ENCODE measurements around the gene BMP8A. TPM values are rescaled to one million over a fixed set of nuclear protein-coding genes. Genes with fewer than 3 reads are reported as not detected.

The BMP8A gene
- total and polyA plus RNA-seq, 2 of the 8 experiments (the other 6 are each of a cell fraction or from before 2014, with no cell fraction given): 0.38 to 0.43 TPM

GRCh38 chr1:39528082-39528481 is 36.6 kb downstream of the BMP8A start:
- H3K36me3 ChIP-seq (ENCODE audit: control insufficient read depth in 2 of 4, insufficient read depth in 4 of 4, low read length in 3 of 4): no peaks in the 10 kb centered on the region; a peak in 3 of 8 replicates
- no peaks in the 10 kb centered on the region for H4K20me1 ChIP-seq (replicated peaks in 1 of 2; ENCODE audit: control insufficient read depth in 1 of 2, insufficient read depth in 2 of 2, low read length in 2 of 2)
- no peak overlapping the region; the same call in 1 of the 2 replicates for H4K8ac ChIP-seq (ENCODE audit: extremely low read depth, insufficient read depth, low read length)
- no peak overlapping the region for H2BK15ac ChIP-seq (ENCODE audit: low read length)
- H3K18ac ChIP-seq (ENCODE audit: extremely low read depth, low read length): no peak overlapping the region
- no peaks in the 10 kb centered on the region for H3K9me3 ChIP-seq (ENCODE audit: insufficient read depth in 2 of 2, low read depth in 1 of 2, low read length in 1 of 2)
- H3K4me3 ChIP-seq (ENCODE audit: extremely low read depth in 1 of 4, insufficient read depth in 2 of 4, low read depth in 3 of 4, low read length in 4 of 4): no peak overlapping the region
- H3K79me2 ChIP-seq (ENCODE audit: control insufficient read depth in 1 of 2, insufficient read depth in 2 of 2, low read length in 2 of 2): no peaks in the 10 kb centered on the region
- no peak overlapping the region for H4K5ac ChIP-seq (ENCODE audit: insufficient read length, low read depth, low read length)
- H3K56ac ChIP-seq (replicated peaks; ENCODE audit: insufficient read length, low read depth, low read length): no peak overlapping the region
- no peak overlapping the region for H2AK5ac ChIP-seq (ENCODE audit: low read depth, low read length)
- CTCF ChIA-PET (ENCODE audit: partially characterized antibody): interaction anchor here (1.1 to 2.4 kb wide), 2 partner anchors 10 to 94 kb away, joined by 3 to 11 read pairs; no protein-coding TSS in a partner anchor
- WGBS, 2 experiments (ENCODE audit: extremely low coverage in 1 of 2, insufficient coverage in 1 of 2, insufficient read length in 1 of 2, insufficient replicate concordance in 2 of 2, low coverage in 1 of 2, low lambda C conversion rate in 2 of 2, missing lambda C conversion rate in 1 of 2): 90% methylated on average over 4 of the region's 4 CpGs; no CpG with 5 or more reads in 1 of the 2 experiments
- H3K27ac ChIP-seq (ENCODE audit: low read depth, low read length): no peak overlapping the region
- H3K79me1 ChIP-seq (ENCODE audit: low read depth, low read length): no peaks in the 10 kb centered on the region
- no peak overlapping the region for H2BK5ac ChIP-seq (ENCODE audit: low read depth, low read length)
- DNase-seq (ENCODE audit: low read depth in 1 of 2, low spot score in 2 of 2) (no peak), FAIRE-seq (no peak)
- H3K9ac ChIP-seq (replicated peaks in 1 of 4; ENCODE audit: extremely low read depth in 1 of 4, low read depth in 3 of 4, low read length in 3 of 4): no peak overlapping the region
- H3K14ac ChIP-seq (ENCODE audit: insufficient read length): no peak overlapping the region
- no peak overlapping the region for H2BK120ac ChIP-seq (replicated peaks; ENCODE audit: low read depth, low read length)
- H2AFZ ChIP-seq (ENCODE audit: low read length): no peak overlapping the region
- H2BK20ac ChIP-seq (ENCODE audit: low read length): no peak overlapping the region
- H3K27me3 ChIP-seq (replicated peaks in 1 of 4; ENCODE audit: control insufficient read depth in 3 of 4, extremely low read depth in 1 of 4, insufficient read depth in 3 of 4, low read length in 3 of 4): no peaks in the 10 kb centered on the region; a peak in 1 of 7 replicates
- H3K4me1 ChIP-seq (replicated peaks in 1 of 4; ENCODE audit: control insufficient read depth in 3 of 4, insufficient read depth in 4 of 4, low read length in 3 of 4): no peaks in the 10 kb centered on the region
- H3K4me2 ChIP-seq (ENCODE audit: insufficient read depth in 1 of 2, low read depth in 2 of 2, low read length in 2 of 2): no peak overlapping the region
- no peak overlapping the region for H3K23ac ChIP-seq (ENCODE audit: insufficient read length)
- H4K91ac ChIP-seq (replicated peaks; ENCODE audit: insufficient read length, low read length): no peak overlapping the region
- POLR2A ChIA-PET (ENCODE audit: partially characterized antibody): interaction anchor here (0.9 to 1.0 kb wide), 2 partner anchors 37 to 48 kb away, joined by 3 read pairs; no protein-coding TSS in a partner anchor
- no peak overlapping the region for H2BK12ac ChIP-seq (ENCODE audit: low read depth, low read length)
- H3K23me2 ChIP-seq (ENCODE audit: low read depth, low read length): no peaks in the 10 kb centered on the region
- H3K4ac ChIP-seq (replicated peaks; ENCODE audit: insufficient read length, low read depth, low read length): no peak overlapping the region
- no peak for TF ChIP-seq BACH1 (IDR thresholded peaks at IDR 0.05; ENCODE audit: low read length)
- no peak for TF ChIP-seq EZH2 (IDR thresholded peaks at IDR 0.05; ENCODE audit: low read depth, low read length, severe bottlenecking)
- TF ChIP-seq RNF2 (IDR thresholded peaks at IDR 0.05; ENCODE audit: borderline replicate concordance, low read depth, low read length, missing control alignments, poor library complexity, severe bottlenecking): no peak
- TF ChIP-seq HDAC6 (IDR thresholded peaks at IDR 0.05; ENCODE audit: low read depth, low read length): no peak
- TF ChIP-seq E2F6 (IDR thresholded peaks at IDR 0.05): no peak
- no peak for TF ChIP-seq SP1 (IDR thresholded peaks at IDR 0.05; ENCODE audit: low read depth, low read length)
- TF ChIP-seq GABPA (IDR thresholded peaks at IDR 0.05; ENCODE audit: borderline replicate concordance, insufficient read depth, low read length): no peak
- TF ChIP-seq KDM4A (IDR thresholded peaks at IDR 0.05; ENCODE audit: low read depth, low read length, severe bottlenecking): no peak
- no peak for TF ChIP-seq CBX8 (IDR thresholded peaks at IDR 0.05; ENCODE audit: borderline replicate concordance, low read depth, low read length)
- TF ChIP-seq SRF (IDR thresholded peaks at IDR 0.05; ENCODE audit: low read depth, low read length): no peak
- TF ChIP-seq POLR2AphosphoS5 (IDR thresholded peaks at IDR 0.05; ENCODE audit: low read depth, low read length): no peak
- no peak for TF ChIP-seq RFX5 (IDR thresholded peaks at IDR 0.05; ENCODE audit: borderline replicate concordance, low read depth, low read length)
- no peak for TF ChIP-seq JUN (IDR thresholded peaks at IDR 0.05; ENCODE audit: low read depth, low read length)
- TF ChIP-seq FOSL1 (IDR thresholded peaks at IDR 0.05; ENCODE audit: insufficient read depth, low read depth, low read length): no peak

Measured in H1 (cell line).